KOPT-K1 (cell line): ENCODE measurements around the gene CAMTA2.

Experiments
- H3K27ac ChIP-seq: fragments of 200-600 bp; sonication (generic); 2 replicates; pipeline ENCODE4 v1.5.1; 2016; ENCODE audit warnings: antibody characterized with exemption, mild to moderate bottlenecking, low read depth, low read length; ENCODE audit not compliant: poor library complexity, severe bottlenecking
- H3K36me3 ChIP-seq: fragments of 200-600 bp; sonication (generic); 2 replicates; pipeline ENCODE4 v1.5.1; 2017; ENCODE audit warnings: antibody characterized with exemption, mild to moderate bottlenecking, low read length, moderate library complexity; ENCODE audit not compliant: insufficient read depth
- H3K9me3 ChIP-seq: fragments of 200-600 bp; sonication (generic); 2 replicates; pipeline ENCODE4 v1.5.1; 2017; ENCODE audit warnings: antibody characterized with exemption, low read length, mild to moderate bottlenecking; ENCODE audit not compliant: insufficient read depth, poor library complexity, severe bottlenecking

Gene CAMTA2

GRCh38 chr17:4982305-4982704 is 5.2 kb downstream of the CAMTA2 start:
- H3K36me3 ChIP-seq: peaks cover 51% of the 10 kb centered on the region
- H3K27ac ChIP-seq: no peak overlapping the region
- no peaks in the 10 kb centered on the region for H3K9me3 ChIP-seq

GRCh38 chr17:4980644-4981216 is 6.7 kb downstream of the CAMTA2 start:
- Histone ChIP-seq H3K27ac (no peak overlapping the region), H3K9me3 (no peaks in the 10 kb centered on the region), H3K36me3 (peaks cover 60% of the 10 kb centered on the region)

- Histone ChIP-seq H3K27ac (no peak overlapping the region), H3K36me3 (peaks cover 67% of the 10 kb centered on the region), H3K9me3 (no peaks in the 10 kb centered on the region)
Measured at GRCh38 chr17:4978726-4979125, 8.7 kb downstream of the CAMTA2 start.

- H3K36me3 ChIP-seq: peaks cover 70% of the 10 kb centered on the region
- H3K27ac ChIP-seq: no peak overlapping the region
- no peaks in the 10 kb centered on the region for H3K9me3 ChIP-seq
Measured at GRCh38 chr17:4974115-4974670, 13.3 kb downstream of the CAMTA2 start.

- Histone ChIP-seq H3K9me3 (no peaks in the 10 kb centered on the region), H3K27ac (no peak overlapping the region), H3K36me3 (peaks cover 67% of the 10 kb centered on the region)
Measured at GRCh38 chr17:4973256-4974114, 14.0 kb downstream of the CAMTA2 start.

- Histone ChIP-seq H3K9me3 (no peaks in the 10 kb centered on the region), H3K27ac (no peak overlapping the region), H3K36me3 (peaks cover 60% of the 10 kb centered on the region)
Measured at GRCh38 chr17:4972752-4973151, 14.7 kb downstream of the CAMTA2 start.

DNA sequence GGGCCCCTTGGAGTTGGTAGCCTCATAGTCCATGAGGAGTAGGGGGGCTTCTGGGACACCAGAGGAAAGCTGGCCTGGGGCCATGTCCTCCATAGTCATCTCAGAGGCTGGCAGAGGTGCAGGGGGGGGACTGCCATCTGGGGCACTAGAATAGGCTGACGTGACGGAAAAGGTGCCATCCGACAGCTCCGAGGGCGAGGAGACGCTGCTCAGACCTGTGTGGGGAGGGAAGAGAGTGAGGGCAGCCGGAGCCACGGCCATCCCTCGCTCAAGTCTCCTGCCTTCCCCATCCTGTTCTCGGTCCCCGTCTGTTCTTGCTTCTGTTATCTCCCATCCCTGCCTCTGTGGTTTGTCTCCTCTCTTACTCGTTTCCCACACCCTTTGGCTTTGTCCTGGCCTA is 15.2 kb downstream of the CAMTA2 start:
- Histone ChIP-seq H3K9me3 (no peaks in the 10 kb centered on the region), H3K27ac (no peak overlapping the region), H3K36me3 (peaks cover 55% of the 10 kb centered on the region)

DNA sequence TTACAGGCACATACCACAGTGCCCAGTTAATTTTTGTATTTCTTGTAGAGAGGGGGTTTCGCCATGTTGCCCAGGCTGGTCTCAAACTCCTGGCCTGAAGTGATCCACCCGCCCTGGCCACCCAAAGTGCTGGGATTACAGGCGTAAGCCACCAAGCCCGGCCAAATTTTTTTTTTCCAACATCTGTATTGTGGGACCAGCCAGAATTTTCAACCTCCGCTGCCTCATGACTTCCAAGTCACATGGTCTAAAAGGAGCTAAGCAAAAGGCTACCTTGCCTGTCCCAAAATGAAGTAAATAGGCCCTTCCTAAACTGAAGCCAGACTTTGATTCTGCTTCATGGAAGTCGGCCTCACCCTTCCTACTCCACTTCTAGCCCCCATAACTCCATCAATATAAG is 15.6 kb downstream of the CAMTA2 start:
- Histone ChIP-seq H3K9me3 (no peaks in the 10 kb centered on the region), H3K36me3 (peaks cover 50% of the 10 kb centered on the region), H3K27ac (no peak overlapping the region)

DNA sequence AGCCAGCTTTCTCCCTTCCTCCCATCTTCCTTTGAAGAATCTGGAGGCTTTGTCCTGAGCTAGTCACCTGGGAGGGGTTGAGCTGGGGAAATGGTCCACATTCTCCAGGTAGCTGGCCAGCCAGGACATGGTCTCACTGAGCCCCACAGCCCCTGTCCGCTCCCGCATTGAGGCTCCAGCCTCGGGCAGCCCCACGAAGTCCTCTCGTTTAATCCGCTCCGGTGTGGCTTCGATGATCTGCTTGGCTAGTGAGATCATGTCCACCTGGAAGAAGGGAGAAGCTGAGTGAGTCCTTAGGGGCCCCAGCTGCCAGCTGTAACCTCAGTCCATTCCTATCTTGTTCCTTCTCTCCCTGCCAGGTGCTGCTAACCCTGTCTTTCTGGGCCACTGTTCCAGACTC is 17.2 kb downstream of the CAMTA2 start:
- Histone ChIP-seq H3K36me3 (peaks cover 46% of the 10 kb centered on the region), H3K9me3 (no peaks in the 10 kb centered on the region), H3K27ac (no peak overlapping the region)

- no peak overlapping the region for H3K27ac ChIP-seq
- no peaks in the 10 kb centered on the region for H3K9me3 ChIP-seq
- H3K36me3 ChIP-seq: peaks cover 46% of the 10 kb centered on the region
Measured at GRCh38 chr17:4969551-4970173, 17.8 kb downstream of the CAMTA2 start.

DNA sequence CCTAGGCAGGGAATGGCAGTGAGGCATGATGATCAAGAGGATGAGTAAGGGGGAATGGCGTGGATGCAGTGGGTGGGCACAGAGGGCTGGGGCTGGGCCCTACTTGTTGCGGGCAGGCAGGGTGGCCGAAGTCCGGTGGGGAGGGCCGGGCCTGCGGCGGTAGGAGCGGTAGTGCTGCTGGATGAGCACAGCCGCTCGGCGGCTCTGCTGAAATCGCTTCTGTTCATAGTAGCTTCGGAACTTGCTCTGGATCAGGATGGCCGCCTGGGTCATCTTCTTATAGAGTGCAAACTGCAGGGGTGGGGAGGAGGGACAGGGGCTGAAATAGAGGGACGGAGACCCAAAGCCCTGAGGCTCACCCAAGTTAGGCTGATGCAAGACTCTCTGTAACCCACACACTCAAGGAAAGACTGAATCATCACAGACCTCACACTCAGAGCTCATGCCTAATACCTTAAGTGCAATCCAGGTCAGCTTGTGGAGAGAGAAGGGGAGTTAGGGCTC is 18.4 kb downstream of the CAMTA2 start:
- peak overlapping the region; percentile 84 for H3K27ac ChIP-seq
- H3K9me3 ChIP-seq: no peaks in the 10 kb centered on the region
- H3K36me3 ChIP-seq: peaks cover 43% of the 10 kb centered on the region

DNA sequence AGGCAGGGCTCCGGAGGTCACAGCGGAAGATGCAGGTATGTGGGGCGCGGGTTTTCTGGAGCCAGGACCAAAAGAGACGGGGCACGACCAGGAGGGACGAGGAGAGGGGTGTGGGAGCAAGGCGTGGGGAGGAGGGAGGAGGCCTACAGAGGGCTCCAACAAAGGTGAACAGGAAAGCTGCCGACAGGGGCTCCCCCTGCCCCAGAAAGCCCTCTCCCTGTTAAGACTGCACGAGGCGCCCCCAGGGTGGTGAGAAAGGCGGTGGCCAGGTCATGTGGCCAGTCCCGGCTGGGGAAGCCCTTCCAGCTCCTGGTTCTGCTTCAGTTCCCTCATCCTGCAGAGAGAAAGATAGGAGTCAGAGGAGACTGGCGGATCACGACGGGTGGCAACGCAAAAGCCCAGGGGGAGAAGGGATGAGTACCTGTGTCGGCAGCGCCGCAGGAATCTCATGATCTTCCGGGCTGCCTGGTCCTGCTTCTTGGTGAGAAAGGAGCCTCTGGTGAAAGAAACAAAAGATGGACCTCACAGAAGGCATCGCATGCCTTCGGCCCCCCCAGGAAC is 18.9 kb downstream of the CAMTA2 start:
- no peaks in the 10 kb centered on the region for H3K9me3 ChIP-seq
- H3K36me3 ChIP-seq: peaks cover 38% of the 10 kb centered on the region
- peak overlapping the region; percentile 84 for H3K27ac ChIP-seq

DNA sequence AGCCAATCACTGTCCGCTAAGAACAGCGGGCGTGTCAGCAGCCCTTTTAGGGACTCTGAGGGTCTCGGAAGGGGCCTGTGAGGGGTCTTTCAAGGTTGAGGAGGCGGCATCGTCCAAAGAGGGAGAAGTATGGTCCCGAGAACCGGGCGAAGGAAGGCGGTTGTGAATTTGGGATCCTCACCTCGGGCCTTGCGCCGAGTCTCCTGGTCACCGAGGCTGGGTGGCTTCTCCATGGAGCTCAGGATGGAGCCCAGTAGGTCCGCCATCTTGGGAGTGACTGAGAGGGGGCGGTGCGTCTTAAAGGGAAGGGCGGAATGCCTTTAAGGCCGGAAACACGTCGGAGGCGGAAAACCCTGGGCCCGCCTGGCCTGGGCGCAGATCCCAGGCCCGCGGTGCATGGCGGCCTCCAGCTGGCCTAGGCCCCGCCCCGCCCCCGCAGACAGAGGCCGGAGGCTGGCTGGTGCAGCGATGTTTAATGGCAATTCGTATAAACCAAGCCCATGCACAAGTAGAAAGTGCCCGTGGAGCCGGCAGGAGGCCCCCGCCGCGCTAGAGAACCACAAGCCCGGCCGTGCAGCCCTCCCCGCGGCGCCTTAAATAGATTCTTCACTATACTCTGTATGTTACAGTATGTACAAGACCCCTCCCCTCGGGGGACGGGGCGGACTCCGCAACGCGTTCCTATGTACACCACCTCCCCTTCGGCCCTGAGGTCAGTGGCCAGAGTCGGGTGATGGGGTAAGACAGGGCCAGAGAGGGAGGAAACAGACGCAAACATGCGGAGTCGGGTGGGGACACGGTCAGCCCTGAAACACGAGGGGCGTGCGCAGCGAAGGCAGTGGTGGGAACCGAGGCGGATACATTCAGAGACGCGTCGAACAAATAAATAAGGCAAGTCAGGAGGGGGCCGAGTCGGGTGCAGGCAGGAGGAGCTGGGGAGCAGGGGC is 19.7 kb downstream of the CAMTA2 start, which contains the start of gene SPAG7:
TSS of gene SPAG7 (minus strand) at position 279 of the 947 bp plus-strand sequence. CDS start at position 266, 13 bp downstream.
- no peaks in the 10 kb centered on the region for H3K9me3 ChIP-seq
- peak within 1 kb of the TSS; percentile 84 for H3K27ac ChIP-seq
- peaks cover 30% of the 10 kb centered on the region for H3K36me3 ChIP-seq
